Neural cell (in vitro differentiated cells): Measurements from ENCODE around the gene COL23A1. TPM values are rescaled to one million over a fixed set of nuclear protein-coding genes. Genes with fewer than 3 reads are reported as not detected.

Experiments
- H2AFZ ChIP-seq: fragments of 200-600, 300-800 bp; sonication (generic), shearing (Covaris generic); 2 replicates; pipeline ENCODE4 v1.6.0; 2014; ENCODE audit warnings: low read depth, mild to moderate bottlenecking, antibody characterized with exemption, low read length, moderate library complexity
- H3F3A ChIP-seq: fragments of 200-600 bp; shearing (Covaris generic); 2 replicates; pipeline ENCODE4 v1.6.1; 2016; ENCODE audit warnings: mild to moderate bottlenecking, moderate library complexity, mixed read lengths, antibody characterized with exemption, low read length; ENCODE audit not compliant: insufficient read depth, poor library complexity, severe bottlenecking
- H3K27ac ChIP-seq: fragments of 200-600, 300-800 bp; sonication (generic), shearing (Covaris generic); 2 replicates; pipeline ENCODE4 v1.5.1; 2014; ENCODE audit warnings: mild to moderate bottlenecking, low read length, moderate library complexity
- H3K27me3 ChIP-seq: fragments of 300-800, 200-600 bp; sonication (generic), shearing (Covaris generic); 2 replicates; pipeline ENCODE4 v1.6.0; 2014; ENCODE audit warnings: mild to moderate bottlenecking, low read depth, low read length, moderate library complexity; ENCODE audit not compliant: insufficient read depth
- H3K36me3 ChIP-seq: fragments of 300-800, 200-600 bp; sonication (generic), shearing (Covaris generic); 2 replicates; pipeline ENCODE4 v1.5.1; 2014; ENCODE audit warnings: mild to moderate bottlenecking, antibody characterized with exemption, low read length, moderate library complexity; ENCODE audit not compliant: insufficient read depth
- H3K4me2 ChIP-seq: fragments of 300-800, 200-600 bp; sonication (generic), shearing (Covaris generic); 2 replicates; pipeline ENCODE4 v1.6.0; 2014; ENCODE audit warnings: mild to moderate bottlenecking, low read length
- H3K4me3 ChIP-seq: fragments of 300-800, 200-600 bp; sonication (generic), shearing (Covaris generic); 2 replicates; pipeline ENCODE4 v1.5.1; 2014; ENCODE audit warnings: mild to moderate bottlenecking, low read length, moderate library complexity
- H3K79me2 ChIP-seq: fragments of 200-600 bp; shearing (Covaris generic); replicated peaks from 2 replicates; pipeline ENCODE4 v1.6.0; 2014; ENCODE audit warnings: mild to moderate bottlenecking, low read length, moderate library complexity; ENCODE audit not compliant: insufficient read depth
- H3K9ac ChIP-seq: fragments of 300-800, 200-600 bp; sonication (generic), shearing (Covaris generic); 2 replicates; pipeline ENCODE4 v1.6.1; 2016; ENCODE audit warnings: mild to moderate bottlenecking, low read length, mixed read lengths
- H3K9me2 ChIP-seq: fragments of 200-600 bp; shearing (Covaris generic); 2 replicates; pipeline ENCODE4 v1.6.1; 2016; ENCODE audit warnings: mild to moderate bottlenecking, low read length, mixed read lengths; ENCODE audit not compliant: insufficient read depth
- H3K9me3 ChIP-seq: fragments of 200-600, 300-800 bp; sonication (generic), shearing (Covaris generic); 2 replicates; pipeline ENCODE4 v1.6.1; 2016; ENCODE audit warnings: mild to moderate bottlenecking, mixed run types, low read length, moderate library complexity, mixed read lengths
- H4K20me1 ChIP-seq: fragments of 200-600 bp; shearing (Covaris generic); 2 replicates; pipeline ENCODE4 v1.6.1; 2016; ENCODE audit warnings: mild to moderate bottlenecking, mixed run types; ENCODE audit not compliant: insufficient read depth
- CTCF ChIP-seq: fragments of 450-650 bp; IDR thresholded peaks from 2 replicates; pipeline ENCODE4 v1.5.1; 2014; ENCODE audit warnings: antibody characterized with exemption, mild to moderate bottlenecking, moderate library complexity; ENCODE audit not compliant: poor library complexity, severe bottlenecking
- EP300 ChIP-seq: fragments of 450-650 bp; conservative IDR thresholded peaks from 2 replicates; pipeline ENCODE4 v1.6.1; 2014; ENCODE audit warnings: antibody characterized with exemption, mild to moderate bottlenecking, moderate library complexity; ENCODE audit not compliant: poor library complexity, severe bottlenecking
- EZH2 ChIP-seq: fragments of 200-600, 300-800 bp; shearing (Covaris generic), sonication (generic); IDR thresholded peaks from 2 replicates; pipeline ENCODE4 v1.6.1; 2014; ENCODE audit warnings: antibody characterized with exemption, low read length, borderline replicate concordance, mild to moderate bottlenecking; ENCODE audit not compliant: insufficient read depth, poor library complexity, severe bottlenecking
- MXI1 ChIP-seq: fragments of 450-650 bp; conservative IDR thresholded peaks from 2 replicates; pipeline ENCODE4 v1.6.1; 2014; ENCODE audit warnings: antibody characterized with exemption, mild to moderate bottlenecking; ENCODE audit not compliant: poor library complexity, severe bottlenecking
- POLR2AphosphoS5 ChIP-seq: IDR thresholded peaks from 2 replicates; pipeline ENCODE4 v1.6.1; 2012
- RAD21 ChIP-seq: fragments of 450-650 bp; conservative IDR thresholded peaks from 2 replicates; pipeline ENCODE4 v1.6.1; 2014; ENCODE audit warnings: antibody characterized with exemption, mild to moderate bottlenecking, moderate library complexity
- REST ChIP-seq: IDR thresholded peaks from 2 replicates; pipeline ENCODE4 v1.6.1; 2012; ENCODE audit warnings: borderline replicate concordance
- SMC3 ChIP-seq: fragments of 450-650 bp; conservative IDR thresholded peaks from 2 replicates; pipeline ENCODE4 v1.6.1; 2014; ENCODE audit warnings: antibody characterized with exemption, mild to moderate bottlenecking, moderate library complexity; ENCODE audit not compliant: poor library complexity
- TAF1 ChIP-seq: IDR thresholded peaks from 2 replicates; pipeline ENCODE4 v1.6.1; 2012; ENCODE audit warnings: low read depth
- polyA plus RNA-seq: library from polyadenylated mRNA; depleted of rRNA; stranded (reverse); fragments of >200 nt; gene quantifications from 2 replicates; pipeline ENCODE4 v1.2.3, GENCODE V29; 2014

The COL23A1 gene
- polyA plus RNA-seq, 1 donor from 2014 or later = not detected

DNA sequence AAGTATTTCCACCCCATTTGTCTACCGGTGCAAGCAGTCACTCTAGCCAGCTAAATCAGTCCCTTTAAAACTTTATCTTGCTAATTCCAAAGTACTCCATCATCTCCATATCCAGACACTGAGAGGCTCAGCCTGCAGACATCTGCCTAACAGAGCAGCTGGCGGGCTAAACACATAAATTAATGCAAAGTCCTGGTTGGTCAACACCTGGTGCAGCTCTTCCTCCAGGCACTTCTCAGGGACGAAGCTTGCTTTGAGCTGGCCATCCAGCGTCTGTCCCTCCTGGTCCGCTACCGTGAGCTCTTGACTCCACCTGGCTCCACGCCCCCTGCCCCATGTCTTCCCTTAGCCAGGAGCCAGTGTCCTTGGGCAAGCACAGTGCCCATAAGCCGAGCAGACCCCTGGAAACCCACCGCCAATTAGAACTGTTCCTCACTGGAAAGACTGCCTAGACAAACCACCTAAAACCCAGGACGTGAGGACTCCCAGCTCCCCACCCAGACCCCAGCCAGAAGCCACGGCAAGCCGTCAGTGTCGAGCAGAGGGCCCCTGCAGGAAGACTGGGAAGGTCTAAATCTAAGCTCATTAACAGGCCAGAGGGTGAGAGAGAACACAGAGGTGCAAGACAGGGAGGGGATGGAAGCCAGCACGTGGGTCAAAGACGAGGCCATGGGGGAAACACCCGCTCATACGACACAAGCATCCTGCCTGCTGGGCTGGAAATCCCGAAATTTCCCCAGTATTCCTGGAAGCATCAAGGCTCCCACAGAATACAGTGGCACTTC lies 120.0 kb downstream of the COL23A1 start:
- Histone ChIP-seq H3F3A (no peaks in the 10 kb centered on the region), H4K20me1 (no peaks in the 10 kb centered on the region), H3K36me3 (no peaks in the 10 kb centered on the region), H3K9ac (no peak overlapping the region), H2AFZ (no peak overlapping the region), H3K27me3 (no peaks in the 10 kb centered on the region), H3K9me2 (no peaks in the 10 kb centered on the region), H3K9me3 (no peaks in the 10 kb centered on the region), H3K4me2 (no peak overlapping the region), H3K4me3 (no peak overlapping the region), H3K27ac (no peak overlapping the region), H3K79me2 (no peaks in the 10 kb centered on the region)
- TF ChIP-seq EZH2 (no peak), TAF1 (no peak), RAD21 (no peak), MXI1 (no peak), POLR2AphosphoS5 (no peak), EP300 (no peak), REST (no peak), SMC3 (no peak), CTCF (no peak)

DNA sequence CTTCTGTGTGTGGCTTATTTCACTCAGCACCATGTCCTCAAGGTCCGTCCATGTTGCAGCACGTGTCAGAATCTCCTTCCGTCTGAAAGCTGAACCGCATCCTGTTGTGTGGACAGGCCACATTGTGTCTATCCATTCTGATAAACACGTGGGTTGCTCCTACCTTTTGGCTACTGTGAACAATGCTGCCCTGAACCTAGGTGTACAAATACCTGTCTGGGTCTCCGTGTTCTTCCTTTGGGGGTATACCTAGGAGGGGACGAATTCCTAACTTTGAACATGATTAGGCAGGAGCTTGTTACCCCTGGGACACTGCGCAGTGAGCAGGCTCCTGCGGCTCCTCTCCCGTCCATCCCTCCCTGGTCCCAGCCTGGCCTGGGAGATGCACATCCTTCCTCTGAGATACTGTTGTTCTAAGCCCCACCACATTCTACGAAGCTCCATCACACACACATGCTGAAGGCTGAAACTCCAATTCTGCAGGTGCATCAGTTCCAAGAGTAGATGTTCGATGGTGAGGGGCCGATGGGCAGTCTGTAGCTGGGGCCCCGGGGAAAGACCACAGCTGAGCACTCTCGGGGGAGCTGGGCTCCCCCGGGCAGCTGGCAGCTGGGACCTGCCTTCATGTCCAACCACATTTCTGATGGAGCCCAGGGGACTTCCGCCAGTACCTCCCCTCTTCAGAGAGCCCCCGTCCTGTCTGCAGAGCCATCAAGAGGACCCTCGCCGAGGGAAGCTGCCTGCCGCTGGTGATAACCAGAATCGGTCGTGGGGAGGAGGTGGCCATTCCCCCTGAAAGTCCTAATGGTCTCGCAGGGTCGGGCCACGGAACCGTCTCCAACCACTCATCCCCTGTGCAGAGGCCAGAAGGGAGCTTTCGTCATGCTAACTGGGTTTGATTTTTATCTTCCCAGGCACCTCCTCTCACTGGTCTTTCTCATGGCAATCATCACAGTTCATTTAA lies 120.9 kb downstream of the COL23A1 start:
- H3K9ac ChIP-seq = no peak overlapping the region
- no peaks in the 10 kb centered on the region for H4K20me1 ChIP-seq
- H3F3A ChIP-seq = no peaks in the 10 kb centered on the region
- no peak overlapping the region for H3K4me2 ChIP-seq
- H3K79me2 ChIP-seq = no peaks in the 10 kb centered on the region
- no peaks in the 10 kb centered on the region for H3K9me3 ChIP-seq
- H3K27me3 ChIP-seq = no peaks in the 10 kb centered on the region
- H3K27ac ChIP-seq = no peak overlapping the region
- H3K36me3 ChIP-seq = no peaks in the 10 kb centered on the region
- H3K9me2 ChIP-seq = no peaks in the 10 kb centered on the region
- no peak overlapping the region for H3K4me3 ChIP-seq
- TF ChIP-seq MXI1 (no peak), EZH2 (no peak), POLR2AphosphoS5 (no peak), RAD21 (no peak), EP300 (no peak), CTCF (no peak), TAF1 (no peak), SMC3 (no peak), REST (no peak)
- no peak overlapping the region for H2AFZ ChIP-seq
